GM21619 (cell line): ENCODE results near the gene DMTF1.
"Not testable (repeated sequence)": the region's sequence is repeated elsewhere in the genome, so short reads cannot be mapped to it uniquely, and the experiment has no call there.

Experiments used
- ATAC-seq: cut with Tn5 transposase; IDR thresholded peaks from one replicate; pipeline ENCODE4 v1.9.1; 2021; ENCODE audit not compliant: unreplicated experiment

The DMTF1 gene, protein sequence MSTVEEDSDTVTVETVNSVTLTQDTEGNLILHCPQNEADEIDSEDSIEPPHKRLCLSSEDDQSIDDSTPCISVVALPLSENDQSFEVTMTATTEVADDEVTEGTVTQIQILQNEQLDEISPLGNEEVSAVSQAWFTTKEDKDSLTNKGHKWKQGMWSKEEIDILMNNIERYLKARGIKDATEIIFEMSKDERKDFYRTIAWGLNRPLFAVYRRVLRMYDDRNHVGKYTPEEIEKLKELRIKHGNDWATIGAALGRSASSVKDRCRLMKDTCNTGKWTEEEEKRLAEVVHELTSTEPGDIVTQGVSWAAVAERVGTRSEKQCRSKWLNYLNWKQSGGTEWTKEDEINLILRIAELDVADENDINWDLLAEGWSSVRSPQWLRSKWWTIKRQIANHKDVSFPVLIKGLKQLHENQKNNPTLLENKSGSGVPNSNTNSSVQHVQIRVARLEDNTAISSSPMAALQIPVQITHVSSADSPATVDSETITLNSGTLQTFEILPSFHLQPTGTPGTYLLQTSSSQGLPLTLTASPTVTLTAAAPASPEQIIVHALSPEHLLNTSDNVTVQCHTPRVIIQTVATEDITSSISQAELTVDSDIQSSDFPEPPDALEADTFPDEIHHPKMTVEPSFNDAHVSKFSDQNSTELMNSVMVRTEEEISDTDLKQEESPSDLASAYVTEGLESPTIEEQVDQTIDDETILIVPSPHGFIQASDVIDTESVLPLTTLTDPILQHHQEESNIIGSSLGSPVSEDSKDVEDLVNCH

DNA sequence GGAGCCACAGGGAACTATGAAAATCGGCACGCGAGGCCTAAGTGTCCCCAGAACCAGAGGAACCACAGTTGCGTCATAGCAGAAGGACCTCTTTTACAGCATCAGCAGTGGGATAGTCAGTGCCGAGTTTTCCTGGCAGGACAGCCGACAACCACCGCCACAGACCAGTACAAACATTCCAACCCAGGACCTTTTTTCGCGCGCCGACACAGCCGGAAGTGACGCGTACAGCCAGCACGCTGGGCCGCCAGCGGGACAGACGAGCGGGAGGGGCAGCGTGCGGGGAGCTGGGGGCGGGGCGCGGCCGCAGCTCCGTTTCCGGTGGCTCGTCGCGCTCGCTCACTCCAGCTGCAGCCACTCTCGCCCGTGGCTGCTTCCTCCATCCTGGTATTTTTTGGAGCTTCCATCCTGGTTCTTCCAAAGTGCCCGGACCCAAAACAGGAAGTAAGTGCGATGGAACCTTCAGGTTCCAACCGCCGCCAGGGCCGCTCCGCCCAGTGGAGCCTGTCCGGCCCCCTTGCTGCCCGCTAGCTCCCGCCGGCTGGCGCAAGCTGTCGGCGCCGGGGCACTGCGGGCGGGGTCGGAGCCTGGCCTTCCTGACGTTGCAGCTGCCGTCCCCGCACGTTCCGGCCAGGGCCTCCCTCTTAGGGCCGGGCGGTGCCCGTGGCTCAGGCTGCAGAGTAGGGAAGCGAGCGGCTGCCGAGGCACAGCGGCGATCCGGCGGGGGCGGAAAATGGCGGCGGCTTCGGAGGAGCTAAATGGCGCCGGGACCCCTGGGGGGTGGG, at the start of gene DMTF1:
DMTF1 (plus strand) TSS at position 342 of the 785 bp plus-strand sequence. CDS start 12,489 bp downstream, outside the sequence.
- ATAC-seq = peak; percentile 77

DNA sequence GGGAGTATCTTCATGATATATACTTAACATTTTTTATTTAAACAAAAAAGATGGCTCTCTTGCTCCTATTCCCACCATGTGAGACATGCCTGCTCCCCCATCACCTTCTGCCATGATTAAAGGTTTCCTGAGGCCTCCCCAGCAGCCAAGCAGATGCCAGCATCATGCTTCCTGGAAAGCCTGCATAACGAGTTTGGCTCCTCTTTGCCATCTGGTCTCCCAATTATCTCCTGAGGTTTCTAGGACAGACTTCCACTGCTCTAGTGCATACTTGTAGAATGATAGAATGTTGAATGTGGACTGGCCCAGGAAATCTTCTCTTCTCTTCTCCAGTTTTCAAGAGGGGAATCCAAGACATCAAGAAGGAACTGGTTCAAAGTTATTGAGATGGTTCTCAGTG, 46.9 kb upstream of the DMTF1 start:
- ATAC-seq = no peak

DNA sequence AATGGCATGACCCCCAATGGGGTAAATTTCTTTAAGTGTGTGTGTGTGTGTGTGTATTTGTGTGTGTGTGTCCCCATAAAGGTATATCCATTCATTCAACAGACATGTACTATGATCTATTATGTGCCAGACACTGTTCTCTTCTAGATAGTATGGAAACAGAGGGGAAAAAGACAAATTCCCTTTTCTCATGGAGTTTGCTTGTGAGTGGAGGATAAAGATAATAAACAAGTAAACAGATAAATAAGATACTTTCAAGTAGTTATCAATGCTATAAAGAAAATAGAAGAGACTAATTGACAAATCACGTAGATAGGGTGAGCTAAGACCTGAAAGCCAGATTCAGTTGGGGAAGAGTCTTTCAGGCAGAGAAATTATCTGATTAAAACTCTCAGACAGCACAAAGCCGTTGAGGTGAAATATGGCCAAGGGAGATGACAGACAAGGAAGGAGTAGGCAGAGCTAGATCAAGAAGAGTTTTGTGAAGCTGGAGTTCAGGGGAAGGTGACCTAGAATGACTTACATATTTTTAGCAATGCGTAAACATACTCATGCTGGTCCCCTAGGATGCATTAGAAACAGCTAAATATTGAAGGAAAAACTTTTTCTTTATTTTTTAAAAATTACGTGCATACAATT, 45.2 kb upstream of the DMTF1 start:
- ATAC-seq = no peak

DNA sequence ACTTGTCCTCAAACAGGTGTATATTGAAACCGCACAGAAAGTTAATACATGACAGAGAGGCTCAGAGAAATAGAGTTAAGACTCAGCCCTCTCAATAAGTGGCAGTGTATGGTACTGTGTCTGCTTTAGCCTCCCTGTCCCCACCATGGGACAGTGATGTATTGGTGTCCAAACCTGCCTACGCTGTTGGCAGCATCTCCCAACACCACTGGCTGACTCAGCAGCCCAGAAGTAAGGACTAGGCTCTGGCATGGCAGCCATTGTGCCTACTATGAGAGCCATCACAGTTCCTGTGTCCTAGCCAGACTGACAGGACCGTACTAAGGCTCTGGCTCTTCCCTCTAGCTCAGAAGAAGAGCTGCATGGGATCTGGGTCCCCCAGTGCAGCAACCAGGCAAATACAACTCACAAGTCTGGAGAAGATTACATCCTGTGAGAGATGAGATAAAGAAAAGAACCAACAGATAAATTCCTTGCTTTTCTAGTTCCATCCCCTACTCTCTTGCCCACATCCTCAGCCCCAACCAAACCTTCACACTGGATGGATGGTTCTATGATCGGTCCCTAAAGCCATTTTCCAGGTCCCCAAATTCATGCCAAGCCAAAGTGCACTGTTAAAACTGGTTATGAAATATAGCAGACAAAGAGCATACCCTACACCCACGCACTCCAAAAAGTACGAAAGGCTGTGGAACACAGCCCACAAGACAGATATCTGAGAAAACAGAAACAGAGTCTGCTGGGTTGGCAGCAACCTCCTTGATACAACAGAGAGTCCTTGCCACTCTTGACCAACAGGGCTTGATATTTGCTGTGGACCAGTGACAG, 44.1 kb upstream of the DMTF1 start:
- ATAC-seq = no peak

DNA sequence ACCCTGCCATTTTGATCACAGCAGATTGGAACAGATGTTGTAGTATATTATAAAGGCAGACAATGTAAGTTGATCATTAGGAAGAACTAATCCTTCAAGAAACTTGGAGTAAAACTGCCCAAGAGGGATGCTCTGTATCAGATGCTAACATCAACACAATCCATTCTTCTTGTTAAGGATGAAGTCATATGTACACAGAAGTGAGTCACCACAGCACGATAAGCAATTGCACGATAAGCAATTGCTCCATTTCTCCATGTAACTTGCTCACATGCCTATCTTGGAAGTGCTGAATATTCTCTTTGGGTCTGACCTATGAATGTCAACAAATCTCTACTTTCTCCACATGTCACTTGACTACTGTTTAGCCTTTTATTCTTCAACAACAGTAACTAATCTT, 41.5 kb upstream of the DMTF1 start:
- no peak for ATAC-seq

DNA sequence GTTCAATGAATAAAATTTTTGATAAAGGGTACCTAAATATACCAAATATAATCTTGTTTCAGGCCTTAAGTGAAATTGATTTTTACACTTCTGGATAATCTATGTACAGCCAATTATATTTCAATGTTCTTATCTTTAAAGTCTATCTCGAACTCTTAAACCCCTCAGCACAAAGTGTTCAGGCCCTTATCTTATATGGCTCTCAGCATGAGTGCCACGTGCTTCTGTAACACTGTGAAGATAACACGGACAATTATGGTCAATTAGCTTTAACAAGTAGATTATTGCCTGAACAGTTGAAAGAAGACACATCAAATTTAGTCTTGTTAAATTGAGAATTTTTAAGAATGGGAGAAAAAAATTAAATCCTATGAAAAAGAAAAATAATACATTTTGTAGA, 40.4 kb upstream of the DMTF1 start:
- ATAC-seq = no peak

DNA sequence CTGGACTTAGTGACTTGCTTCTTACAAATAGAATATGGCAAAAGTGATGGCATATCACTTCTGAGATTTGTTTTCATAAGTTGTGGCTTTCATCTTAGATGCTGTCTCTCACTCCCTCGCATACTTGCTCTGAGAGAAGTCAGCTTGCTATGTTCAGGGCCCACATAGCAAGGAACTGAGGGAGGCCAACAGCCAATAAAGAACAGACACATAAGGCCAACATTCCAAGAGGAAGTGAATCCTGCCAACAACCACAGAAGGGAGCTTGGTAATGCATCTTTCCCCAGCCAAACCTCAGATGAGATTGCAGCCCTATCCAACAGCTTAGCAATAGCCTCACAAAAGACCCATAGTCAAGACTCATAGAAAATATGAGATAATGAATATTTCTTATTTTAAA, 39.2 kb upstream of the DMTF1 start:
- ATAC-seq = no peak

DNA sequence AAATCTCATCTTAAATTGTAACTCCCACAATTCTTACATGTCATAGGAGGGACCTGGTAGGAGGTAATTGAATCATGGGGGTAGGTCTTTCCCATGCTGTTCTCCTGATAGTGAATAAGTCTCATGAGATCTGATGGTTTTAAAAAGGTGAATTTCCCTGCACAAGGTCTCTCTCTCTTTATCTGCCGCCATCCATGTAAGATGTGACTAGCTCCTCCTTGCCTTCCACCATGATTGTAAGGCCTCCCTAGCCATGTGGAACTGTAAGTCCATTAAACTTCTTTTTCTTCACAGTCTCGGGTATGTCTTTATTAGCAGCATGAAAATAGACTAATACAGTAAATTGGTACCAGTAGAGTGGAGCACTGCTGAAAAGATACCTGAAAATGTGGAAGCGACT, 38.3 kb upstream of the DMTF1 start:
- ATAC-seq = not testable (repeated sequence)

DNA sequence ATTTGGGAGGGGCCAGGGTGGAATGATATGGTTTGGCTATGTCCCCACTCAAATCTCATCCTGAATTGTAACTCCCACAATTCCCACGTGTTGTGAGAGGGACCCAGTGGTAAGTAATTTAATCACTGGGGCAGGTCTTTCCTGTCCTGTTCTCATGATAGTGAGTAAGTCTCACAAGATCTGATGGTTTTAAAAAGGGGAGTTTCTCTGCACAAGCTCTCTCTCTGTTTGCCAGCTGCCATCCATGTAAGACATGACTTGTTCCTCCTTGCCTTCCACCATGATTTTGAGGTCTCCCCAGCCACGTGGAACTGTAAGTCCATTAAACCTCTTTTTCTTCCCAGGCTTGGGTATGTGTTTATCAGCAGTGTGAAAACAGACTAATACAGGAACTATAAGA, 36.5 kb upstream of the DMTF1 start:
- not testable (repeated sequence) for ATAC-seq

DNA sequence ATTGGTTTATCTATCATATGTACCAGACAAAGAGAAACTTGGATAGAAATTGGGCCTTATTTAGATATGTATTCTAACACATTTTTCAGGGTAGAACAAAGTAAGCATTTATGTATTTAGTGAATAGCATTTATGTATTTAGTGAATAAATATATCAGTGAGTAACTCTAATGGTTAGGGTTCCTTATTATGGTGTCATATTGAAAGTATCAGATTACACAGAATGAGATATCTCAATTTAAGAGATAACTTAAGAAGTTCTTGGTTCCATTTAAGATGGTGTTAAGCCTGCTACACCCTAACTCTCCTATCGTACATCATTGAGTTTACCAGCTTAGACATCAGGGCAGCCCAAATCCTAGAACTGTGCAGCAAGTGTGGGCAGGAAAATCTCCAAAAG, 35.9 kb upstream of the DMTF1 start:
- ATAC-seq = no peak

DNA sequence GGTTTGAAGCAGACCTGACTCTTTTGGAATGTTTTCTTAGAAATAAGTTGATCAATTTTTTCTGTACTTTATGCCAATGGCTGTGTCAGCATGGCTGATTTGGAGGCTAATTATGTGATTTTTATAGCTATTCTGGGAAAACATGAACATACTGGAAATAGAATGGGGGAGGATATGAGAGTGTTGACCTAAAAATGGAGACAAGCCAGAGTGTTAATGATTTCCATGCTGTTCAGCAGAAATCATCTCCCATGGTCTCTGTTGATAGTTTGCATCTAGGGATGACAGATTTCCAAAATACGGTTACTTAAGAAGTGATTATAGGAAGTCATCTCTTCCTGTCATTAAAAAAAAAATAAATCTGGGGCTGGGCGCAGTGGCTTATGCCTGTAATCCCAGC, 32.7 kb upstream of the DMTF1 start:
- no peak for ATAC-seq

DNA sequence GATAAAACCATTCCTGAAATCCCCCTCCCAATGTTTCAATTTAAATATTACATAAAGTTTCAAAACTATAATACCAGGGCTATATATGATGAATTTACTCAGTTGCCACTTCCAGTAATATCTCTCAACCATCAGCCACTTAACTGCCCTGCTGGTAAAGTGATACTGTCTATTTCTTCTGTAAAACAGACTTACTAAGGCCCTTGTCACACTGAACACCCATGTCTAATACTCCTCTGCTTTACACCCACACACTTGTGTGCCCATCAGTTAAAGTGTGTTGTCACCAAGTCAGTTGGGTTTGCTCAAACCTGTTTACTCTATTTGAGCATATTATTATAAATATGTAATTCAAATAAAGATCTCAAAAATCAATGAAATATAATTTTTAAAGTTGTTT, 29.1 kb upstream of the DMTF1 start:
- ATAC-seq = no peak

DNA sequence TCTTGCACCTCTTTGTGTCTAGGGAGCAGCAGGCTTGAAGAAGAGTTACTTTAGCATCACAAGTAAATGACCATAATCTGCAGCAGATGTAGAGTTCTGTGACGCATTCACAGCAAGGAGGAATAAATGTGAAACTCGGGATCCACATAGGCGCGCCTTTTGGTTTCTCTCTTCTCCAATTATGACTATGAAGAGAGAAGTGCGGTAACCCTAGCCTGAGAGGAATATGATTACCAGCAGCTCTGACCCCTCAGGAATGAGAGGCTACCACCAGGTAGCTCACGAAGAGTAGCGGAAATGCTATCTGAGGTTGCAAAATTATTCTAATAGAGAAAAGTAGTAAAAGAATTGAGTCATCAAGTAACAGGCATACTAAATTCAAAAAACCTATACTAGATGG, 25.2 kb upstream of the DMTF1 start:
- no peak for ATAC-seq

DNA sequence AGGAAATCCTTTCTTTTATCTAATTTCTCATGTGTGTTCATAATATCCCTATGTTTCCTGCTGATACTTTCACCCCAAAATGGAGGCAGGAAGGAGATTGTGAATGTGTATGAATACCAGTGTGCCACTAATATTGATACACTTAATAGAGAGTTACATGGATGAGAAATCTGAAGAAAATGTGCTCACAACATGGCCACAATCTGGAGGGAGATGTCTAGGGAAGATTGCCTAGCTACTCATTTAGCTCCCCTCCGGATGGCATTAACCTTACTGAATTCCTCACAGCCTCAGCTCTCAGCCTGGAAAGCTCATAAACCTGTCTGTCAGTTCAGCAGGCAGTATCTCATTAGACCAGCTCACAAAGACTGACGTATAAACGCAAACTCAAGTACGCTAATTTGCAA, 23.4 kb upstream of the DMTF1 start:
- ATAC-seq = no peak

DNA sequence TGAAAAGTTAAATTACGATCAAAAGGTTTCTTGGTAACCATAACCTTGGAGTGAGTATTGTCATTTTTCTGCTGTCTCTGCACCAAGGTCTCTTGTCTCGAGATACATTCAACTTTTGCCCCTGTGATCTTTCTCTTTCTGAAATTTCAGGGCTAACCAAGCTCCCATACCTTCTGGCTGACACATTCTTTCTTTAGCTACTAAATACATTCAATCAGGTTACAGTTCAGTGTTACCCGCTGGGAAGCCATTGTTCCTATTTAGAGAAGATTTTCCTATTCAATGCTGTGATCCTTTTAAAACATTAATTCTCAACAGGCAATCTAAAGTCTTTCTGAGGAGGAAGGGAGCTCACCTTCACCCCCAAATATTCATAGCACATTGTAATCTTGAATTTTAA, 22.9 kb upstream of the DMTF1 start:
- ATAC-seq = no peak

DNA sequence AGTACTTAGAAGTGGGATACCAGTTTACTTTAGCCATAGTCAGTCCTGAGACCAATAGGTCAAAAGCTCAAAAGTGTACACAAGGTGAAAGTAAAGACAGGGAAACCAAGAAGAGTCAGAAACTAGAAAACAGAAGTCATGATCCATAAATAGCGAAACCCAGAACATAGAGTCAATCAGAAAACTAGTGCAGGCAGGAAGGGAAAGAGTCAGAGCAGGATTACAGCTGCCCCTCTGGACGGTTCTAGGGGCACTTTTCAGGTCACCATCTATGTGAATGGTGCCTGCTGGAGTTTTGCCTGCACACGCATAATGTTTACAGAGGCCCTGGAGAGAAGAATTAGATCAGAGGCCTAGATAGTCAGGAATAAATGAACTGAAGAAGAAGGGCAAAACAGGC, 22.4 kb upstream of the DMTF1 start:
- ATAC-seq = peak; percentile 96

DNA sequence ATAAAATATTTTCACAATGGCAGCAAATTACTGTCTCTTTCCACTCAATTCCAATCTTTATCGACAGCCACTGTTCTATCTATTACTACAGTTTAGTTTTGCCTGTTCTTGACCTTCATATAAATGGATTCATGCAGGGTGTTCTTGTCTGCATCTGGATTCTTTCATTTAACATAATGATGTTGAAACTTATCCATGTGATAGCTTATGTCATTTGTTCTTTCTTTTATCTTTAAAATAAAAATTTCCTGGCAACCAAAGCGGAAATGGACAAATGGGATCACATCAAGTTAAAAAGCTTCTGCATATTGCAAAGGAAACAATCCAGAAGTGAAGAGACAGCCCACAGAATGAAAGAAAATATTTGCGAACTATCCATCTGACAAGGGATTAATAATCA, 20.5 kb upstream of the DMTF1 start:
- no peak for ATAC-seq

DNA sequence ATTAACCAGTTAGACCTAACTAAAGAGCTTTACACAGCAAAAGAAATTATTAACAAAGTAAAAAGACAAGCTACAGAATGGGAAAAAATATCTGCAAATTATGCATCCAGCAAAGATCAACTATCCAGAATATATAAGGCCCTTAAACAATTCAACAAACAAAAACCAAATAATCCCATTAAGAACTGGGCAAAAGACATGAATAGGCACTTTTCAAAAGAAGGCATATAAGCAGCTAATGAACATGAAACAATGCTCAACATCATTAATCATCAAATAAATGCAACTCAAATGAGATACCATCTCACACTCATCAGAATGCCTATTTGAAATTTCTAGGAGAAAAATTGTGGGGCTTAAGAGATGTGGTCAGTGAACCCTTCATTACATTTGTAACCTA, 15.0 kb upstream of the DMTF1 start:
- ATAC-seq = no peak

DNA sequence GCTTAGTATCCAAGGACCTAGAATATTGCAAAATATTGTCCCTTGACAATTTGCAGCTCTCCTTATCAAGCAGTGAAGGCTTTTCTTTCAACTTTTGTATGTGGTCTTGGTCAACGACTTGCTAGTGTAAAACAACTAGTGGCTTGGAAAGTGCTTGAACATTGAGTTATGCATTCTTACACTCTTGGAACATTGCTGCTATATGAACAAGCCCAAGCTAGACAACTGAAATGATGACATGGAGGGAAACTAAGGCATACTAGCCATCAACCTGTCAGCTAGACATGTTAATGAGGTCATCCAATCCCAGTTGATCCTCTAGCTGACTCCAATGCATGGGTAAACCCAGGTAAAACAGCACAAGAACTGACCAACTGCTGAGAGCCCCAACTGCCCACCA, 12.7 kb upstream of the DMTF1 start:
- no peak for ATAC-seq

DNA sequence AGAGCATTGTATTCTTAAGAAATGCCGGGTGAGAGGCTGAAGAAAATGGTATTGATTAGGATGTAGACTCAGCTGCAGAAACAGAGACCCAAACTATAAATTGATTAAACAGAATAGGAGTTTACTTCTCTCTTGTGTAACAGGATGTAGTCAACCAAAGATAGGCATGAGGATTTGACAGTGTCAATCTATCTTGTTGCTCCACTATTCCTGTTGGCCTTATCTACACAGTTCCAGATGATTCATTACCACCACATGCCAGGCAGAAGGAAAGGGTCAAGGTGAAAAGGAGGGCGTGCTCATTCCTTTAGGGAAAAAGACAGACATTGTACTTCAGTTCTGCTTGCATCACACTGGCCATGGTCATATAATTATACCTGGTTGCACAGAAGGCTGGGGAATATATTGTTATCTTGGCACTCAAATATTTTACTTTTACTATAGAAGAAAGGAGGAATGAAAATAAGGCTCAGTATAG, 11.9 kb upstream of the DMTF1 start:
- ATAC-seq = no peak
